Endothelial cell of umbilical vein (primary cell): ENCODE measurements around the gene RABGGTA. TPM values are rescaled to one million over a fixed set of nuclear protein-coding genes. Genes with fewer than 3 reads are reported as not detected.

Source experiments
- BruUV-seq: library from RNA; stranded (reverse); fragments of 400-500 nt; replicated peaks from 2 replicates; lab custom pipeline; 2021; lab: Mats Ljungman, UMichigan
- CTCF ChIA-PET: fragments of 300-600, 350-600 bp; sonication (Branson Sonifier 250); formaldehyde crosslinking; loops from one replicate; lab custom pipeline; 2021; ENCODE audit warnings: antibody characterized with exemption, inconsistent platforms; lab: Charles Lee
- POLR2A ChIA-PET: fragments of 300-600, 350-600 bp; sonication (Branson Sonifier 250); formaldehyde crosslinking; loops from one replicate; lab custom pipeline; 2021; ENCODE audit warnings: antibody characterized with exemption, inconsistent platforms; lab: Charles Lee
- DNase-seq: peaks from one replicate; pipeline ENCODE4 v3.0.0-alpha.2; 2011; ENCODE audit warnings: low read depth, low spot score
- FAIRE-seq: peaks from 2 replicates; lab custom pipeline; 2011; peaks lifted over from hg19 to GRCh38; lab: Jason Lieb, UNC
- H2AFZ ChIP-seq: 2 replicates; pipeline ENCODE4 v1.6.0; 2012; ENCODE audit warnings: low read depth, low read length, control low read depth, inconsistent platforms
- H3K27ac ChIP-seq: 2 replicates; pipeline ENCODE4 v1.5.1; 2011; ENCODE audit warnings: low read depth, mild to moderate bottlenecking, control low read depth, low read length, moderate library complexity; ENCODE audit not compliant: insufficient read depth
- H3K27me3 ChIP-seq, 2 experiments: 2 replicates each; pipeline versions ENCODE4 v1.6.0 to v1.6.1; 2011; ENCODE audit warnings: low read length in 2 of 2, mixed read lengths in 1 of 2; ENCODE audit not compliant: control insufficient read depth in 2 of 2, insufficient read depth in 2 of 2
- H3K36me3 ChIP-seq, 2 experiments: 2 replicates in 1 of 2; 3 replicates in 1 of 2; pipeline ENCODE4 v1.5.1; 2011; ENCODE audit warnings: low read length in 2 of 2, mild to moderate bottlenecking in 1 of 2, moderate library complexity in 1 of 2; ENCODE audit not compliant: control insufficient read depth in 2 of 2, insufficient read depth in 2 of 2; ENCODE audit errors: extremely low read depth in 1 of 2
- H3K4me1 ChIP-seq: 3 replicates; pipeline ENCODE4 v1.5.1; 2011; ENCODE audit warnings: mild to moderate bottlenecking, low read length; ENCODE audit not compliant: control insufficient read depth, insufficient read depth; ENCODE audit errors: extremely low read depth
- H3K4me2 ChIP-seq: 2 replicates; pipeline ENCODE4 v1.6.1; 2011; ENCODE audit warnings: low read length, control low read depth, mixed read lengths; ENCODE audit not compliant: insufficient read depth
- H3K4me3 ChIP-seq, 3 experiments: fragments of 200-600 bp in 1 of 3; sonication (generic), shearing (Covaris generic) in 1 of 3; replicated peaks in 1 of 3; 2 replicates each; pipeline ENCODE4 v1.5.1; 2011 to 2016; ENCODE audit warnings: control low read depth in 3 of 3, low read length in 3 of 3, mild to moderate bottlenecking in 2 of 3, inconsistent platforms in 1 of 3, low read depth in 1 of 3, moderate library complexity in 1 of 3; ENCODE audit not compliant: insufficient read depth in 1 of 3
- H3K79me2 ChIP-seq: 2 replicates; pipeline ENCODE4 v1.6.0; 2012; ENCODE audit warnings: low read length, inconsistent platforms; ENCODE audit not compliant: control insufficient read depth, insufficient read depth
- H3K9ac ChIP-seq: replicated peaks from 2 replicates; pipeline ENCODE3; 2011; ENCODE audit warnings: low read length, control low read depth; ENCODE audit not compliant: insufficient read depth; ENCODE audit errors: extremely low read depth
- H3K9me1 ChIP-seq: replicated peaks from 3 replicates; pipeline ENCODE4 v1.6.0; 2011; ENCODE audit warnings: mild to moderate bottlenecking, low read length; ENCODE audit not compliant: control insufficient read depth, insufficient read depth; ENCODE audit errors: extremely low read depth
- H3K9me3 ChIP-seq: replicated peaks from 2 replicates; pipeline ENCODE4 v1.5.1; 2012; ENCODE audit warnings: low read length, inconsistent platforms; ENCODE audit not compliant: control insufficient read depth, insufficient read depth
- H4K20me1 ChIP-seq: replicated peaks from 2 replicates; pipeline ENCODE3; 2011; ENCODE audit warnings: mild to moderate bottlenecking, low read length; ENCODE audit not compliant: control insufficient read depth, insufficient read depth; ENCODE audit errors: extremely low read depth
- EZH2 ChIP-seq: IDR thresholded peaks from 2 replicates; pipeline ENCODE4 v1.6.1; 2012; ENCODE audit warnings: borderline replicate concordance, low read depth, mild to moderate bottlenecking, moderate library complexity, low read length, inconsistent platforms; ENCODE audit not compliant: severe bottlenecking
- MYC ChIP-seq: IDR thresholded peaks from one replicate; pipeline ENCODE4 v1.6.1; 2011; ENCODE audit warnings: mild to moderate bottlenecking, low read depth, low read length
- POLR2A ChIP-seq: IDR thresholded peaks from 2 replicates; pipeline ENCODE4 v1.6.1; 2012; ENCODE audit warnings: low read depth, mild to moderate bottlenecking, control low read depth, low read length
- dilution Hi-C: fragments of 300-500 bp; cut with MboI; formaldehyde crosslinking; loops from one replicate; pipeline ENCODE4 v1.15.0; 2019; ENCODE audit warnings: low sequenced_read_pairs; ENCODE audit not compliant: extremely low pct_ligation_motif_present
- intact Hi-C: fragments of 100-400 bp; cut with micrococcal nuclease; formaldehyde crosslinking; loops from one replicate; pipeline ENCODE4 v1.10.0; 2022
- polyA plus RNA-seq, 4 experiments: library from polyadenylated mRNA; depleted of rRNA in 3 of 4; stranded (reverse) in 3 of 4; unstranded in 1 of 4; fragments of >200 nt; gene quantifications; 2 replicates each; pipeline versions ENCODE4 v1.2.1 to v1.2.3, GENCODE V29; 2011 to 2012; ENCODE audit warnings: missing spikeins in 1 of 4
- total RNA-seq: library from RNA; stranded (reverse); gene quantifications from 2 replicates; pipeline ENCODE4 v1.2.3, GENCODE V29; 2021
- TF ChIP-seq, protein P1 (sequence below): IDR thresholded peaks from 2 replicates; pipeline ENCODE4 v1.6.1; 2011; ENCODE audit not compliant: insufficient read depth, insufficient read length

Gene RABGGTA
- total and polyA plus RNA-seq, 2 donors (not counting 3 experiments of a cell fraction or from before 2014, with no cell fraction given) = 29.3 to 80.1 TPM

DNA sequence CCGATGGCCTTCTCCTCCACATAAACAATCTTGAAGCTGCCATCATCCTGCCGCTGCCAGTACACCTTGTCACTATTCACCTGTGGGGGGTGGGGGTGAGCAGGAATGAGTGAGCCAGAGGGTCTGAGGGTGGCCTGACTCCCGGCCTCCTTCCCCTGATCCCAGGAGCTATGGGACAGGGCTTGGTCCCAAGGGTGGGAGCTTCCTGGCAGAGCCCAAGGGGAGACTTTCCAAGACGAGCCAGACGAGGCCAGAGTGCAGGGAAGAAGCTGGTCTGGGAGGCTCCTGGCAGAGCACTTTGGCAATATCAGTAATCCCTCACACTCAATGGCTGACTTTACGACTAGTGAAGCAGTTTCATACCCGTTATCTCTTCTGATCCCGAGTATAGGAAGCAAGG is 16.0 kb downstream of the RABGGTA start:
- Histone ChIP-seq H3K27ac (no peak overlapping the region), H4K20me1 (no peaks in the 10 kb centered on the region), H3K4me1 (no peaks in the 10 kb centered on the region), H3K36me3 (peaks cover 0 to 3% of the 10 kb centered on the region in 2 experiments), H2AFZ (no peak overlapping the region), H3K4me2 (no peak overlapping the region), H3K4me3 (no peak overlapping the region), H3K27me3 (no peaks in the 10 kb centered on the region), H3K9me3 (no peaks in the 10 kb centered on the region), H3K79me2 (no peaks in the 10 kb centered on the region), H3K9me1 (no peaks in the 10 kb centered on the region), H3K9ac (no peak overlapping the region)
- no TSS peak for BruUV-seq
- dilution Hi-C loops (no loop called here), intact Hi-C loops (no loop called here)
- POLR2A ChIA-PET = no interaction called here
- TF ChIP-seq, protein P1, sequence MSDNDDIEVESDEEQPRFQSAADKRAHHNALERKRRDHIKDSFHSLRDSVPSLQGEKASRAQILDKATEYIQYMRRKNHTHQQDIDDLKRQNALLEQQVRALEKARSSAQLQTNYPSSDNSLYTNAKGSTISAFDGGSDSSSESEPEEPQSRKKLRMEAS = no peak
- no peak for TF ChIP-seq EZH2
- no peak for TF ChIP-seq POLR2A
- DNase-seq = no peak
- FAIRE-seq = no peak
- CTCF ChIA-PET = interaction anchor here (1.0 kb wide), 1 partner anchor 41 kb away, joined by 4 read pairs; no protein-coding TSS in a partner anchor

DNA sequence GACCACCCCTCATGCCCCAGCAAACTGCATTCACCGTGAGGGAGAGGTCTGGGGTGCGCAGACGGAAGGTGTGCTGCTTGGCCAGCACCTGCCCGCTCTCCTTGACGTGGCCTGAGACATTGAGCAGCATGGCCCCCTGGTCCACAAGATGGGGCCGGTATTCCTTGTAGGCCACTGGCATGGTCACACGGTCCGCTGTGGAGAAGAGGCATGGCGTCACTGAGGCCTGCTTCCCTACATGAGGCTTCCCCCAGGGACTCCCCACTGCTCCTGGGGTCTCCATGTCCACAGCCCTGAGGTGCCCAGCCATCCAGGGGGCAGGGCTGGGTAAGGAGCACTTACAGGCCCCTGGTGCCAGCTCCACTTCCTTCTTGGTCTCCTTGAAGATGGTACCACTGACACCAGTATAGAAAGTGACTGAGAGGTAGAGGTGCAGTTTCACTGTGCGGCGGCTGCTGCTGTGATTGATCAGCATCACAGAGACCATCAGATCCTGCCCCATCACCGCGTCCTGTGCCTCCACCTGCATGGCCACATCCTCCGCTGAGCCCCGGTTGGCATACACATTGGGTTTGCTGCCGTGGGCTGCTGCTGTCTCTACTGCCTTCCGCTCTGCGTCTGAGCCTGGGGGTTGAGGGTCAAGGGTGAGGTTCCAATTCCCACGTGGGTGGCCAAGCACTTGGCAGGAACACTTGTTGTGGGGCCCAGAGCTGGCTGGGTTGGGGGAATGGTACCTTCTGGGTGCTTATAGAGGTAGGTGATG is 16.6 kb downstream of the RABGGTA start:
- Histone ChIP-seq H3K9ac (no peak overlapping the region), H3K9me1 (no peaks in the 10 kb centered on the region), H3K4me3 (no peak overlapping the region), H3K27ac (no peak overlapping the region), H3K27me3 (no peaks in the 10 kb centered on the region), H3K36me3 (peaks cover 0 to 3% of the 10 kb centered on the region in 2 experiments), H3K9me3 (no peaks in the 10 kb centered on the region), H4K20me1 (no peaks in the 10 kb centered on the region), H3K79me2 (no peaks in the 10 kb centered on the region), H2AFZ (no peak overlapping the region), H3K4me2 (no peak overlapping the region), H3K4me1 (no peaks in the 10 kb centered on the region)
- intact Hi-C loops = no loop called here
- DNase-seq (no peak), FAIRE-seq (no peak)
- dilution Hi-C loops = no loop called here
- no peak for TF ChIP-seq MYC
- ChIA-PET CTCF (interaction anchor here (1.0 kb wide), 1 partner anchor 42 kb away, joined by 4 read pairs; no protein-coding TSS in a partner anchor), POLR2A (no interaction called here)
- BruUV-seq = no TSS peak
